RWPE2 (cell line): ENCODE data around the gene ZNF420.
"Not testable (repeated sequence)": the region's sequence is repeated elsewhere in the genome, so short reads cannot be mapped to it uniquely, and the experiment has no call there.

ENCODE experiments used
- ATAC-seq: fragments of 200-7000 bp; cut with Tn5 transposase; 3 replicates; pipeline ENCODE4 v1.9.1; 2021; ENCODE audit warnings: low read depth
- DNase-seq: peaks from one replicate; pipeline ENCODE4 v3.0.0-alpha.2; 2020; ENCODE audit warnings: low spot score
- H3K27ac ChIP-seq: fragments of 450-650 bp; 2 replicates; pipeline ENCODE4 v1.5.1; 2017; ENCODE audit warnings: mild to moderate bottlenecking; ENCODE audit not compliant: poor library complexity, severe bottlenecking
- H3K27me3 ChIP-seq: fragments of 250-450 bp; sonication (Bioruptor Pico); 2 replicates; pipeline ENCODE4 v1.5.1; 2021; ENCODE audit warnings: mild to moderate bottlenecking, moderate library complexity; ENCODE audit not compliant: insufficient read depth, poor library complexity, severe bottlenecking
- H3K36me3 ChIP-seq: fragments of 250-450 bp; sonication (Bioruptor Pico); 2 replicates; pipeline ENCODE4 v1.5.1; 2020; ENCODE audit warnings: low read depth, mild to moderate bottlenecking, moderate library complexity
- H3K4me1 ChIP-seq: fragments of 250-450 bp; sonication (Bioruptor Pico); 2 replicates; pipeline ENCODE4 v1.5.1; 2021; ENCODE audit warnings: mild to moderate bottlenecking, moderate library complexity; ENCODE audit not compliant: insufficient read depth, poor library complexity, severe bottlenecking
- H3K4me3 ChIP-seq: fragments of 250-450 bp; sonication (Bioruptor Pico); 2 replicates; pipeline ENCODE4 v1.5.1; 2021; ENCODE audit warnings: mild to moderate bottlenecking, moderate library complexity; ENCODE audit not compliant: severe bottlenecking
- H3K9me3 ChIP-seq: fragments of 250-450 bp; sonication (Bioruptor Pico); 2 replicates; pipeline ENCODE4 v1.5.1; 2021; ENCODE audit warnings: mild to moderate bottlenecking, moderate library complexity; ENCODE audit not compliant: severe bottlenecking
- CTCF ChIP-seq: fragments of 450-650 bp; IDR thresholded peaks from one replicate; pipeline ENCODE4 v1.5.1; 2017; ENCODE audit warnings: mild to moderate bottlenecking, moderate library complexity; ENCODE audit not compliant: poor library complexity, severe bottlenecking

ZNF420 gene

GRCh38 chr19:37074111-37074510, 4.1 kb upstream of the ZNF420 start:
- Histone ChIP-seq H3K36me3 (no peaks in the 10 kb centered on the region), H3K9me3 (peaks cover 7% of the 10 kb centered on the region), H3K27ac (no peak overlapping the region), H3K27me3 (no peaks in the 10 kb centered on the region), H3K4me3 (no peak overlapping the region), H3K4me1 (no peaks in the 10 kb centered on the region)
- DNase-seq (no peak), ATAC-seq (no peak)
- TF ChIP-seq CTCF, result no peak

GRCh38 chr19:37074819-37075362, 3.3 kb upstream of the ZNF420 start:
- Histone ChIP-seq H3K27ac (no peak overlapping the region), H3K27me3 (no peaks in the 10 kb centered on the region), H3K4me1 (no peaks in the 10 kb centered on the region), H3K4me3 (no peak overlapping the region), H3K36me3 (no peaks in the 10 kb centered on the region), H3K9me3 (peaks cover under 1% of the 10 kb centered on the region)
- TF ChIP-seq CTCF, result no peak
- no peak for DNase-seq
- ATAC-seq, result no peak

GRCh38 chr19:37076524-37076923, 1.7 kb upstream of the ZNF420 start:
- H3K36me3 ChIP-seq, H3K9me3 ChIP-seq, DNase-seq: not testable (repeated sequence)

GRCh38 chr19:37077501-37077933, 716 bp upstream of the ZNF420 start:
- ATAC-seq (no peak), DNase-seq (no peak)
- no peaks in the 10 kb centered on the region; the same call in 1 of the 2 replicates for H3K36me3 ChIP-seq
- peak overlapping the region; percentile 55 for H3K4me3 ChIP-seq
- no peaks in the 10 kb centered on the region for H3K27me3 ChIP-seq
- peak overlapping the region; percentile 9 for H3K27ac ChIP-seq
- TF ChIP-seq CTCF, result no peak
- no peaks in the 10 kb centered on the region for H3K4me1 ChIP-seq
- H3K9me3 ChIP-seq, result peaks cover 4% of the 10 kb centered on the region

More at GRCh38 chr19:37076524-37076923, 1.7 kb upstream of the ZNF420 start:
- not testable (repeated sequence) for H3K27ac ChIP-seq, H3K27me3 ChIP-seq, ATAC-seq, H3K4me3 ChIP-seq, H3K4me1 ChIP-seq

GRCh38 chr19:37078717-37079032, 442 bp downstream of the ZNF420 start:
- no peak for TF ChIP-seq CTCF
- Histone ChIP-seq H3K9me3 (peaks cover 7% of the 10 kb centered on the region), H3K27ac (no peak overlapping the region), H3K4me3 (peak overlapping the region; percentile 55), H3K4me1 (no peaks in the 10 kb centered on the region), H3K27me3 (no peaks in the 10 kb centered on the region), H3K36me3 (no peaks in the 10 kb centered on the region; the same call in 1 of the 2 replicates)
- DNase-seq, result no peak
- ATAC-seq, result no peak
